Suprapubic skin (tissue), 4 donors: Measurements from ENCODE around the gene CHRDL2. TPM values are rescaled to one million over a fixed set of nuclear protein-coding genes. Genes with fewer than 3 reads are reported as not detected.

Source experiments
- DNase-seq, 2 donors: peaks; one replicate each; pipeline ENCODE4 v3.0.0-alpha.2; 2019; ENCODE audit warnings: low spot score in 2 of 2
- H3K27ac ChIP-seq: fragments of 200-600 bp; sonication (generic); one replicate; pipeline ENCODE4 v1.5.1; 2019
- H3K27me3 ChIP-seq: fragments of 200-600 bp; sonication (generic); one replicate; pipeline ENCODE4 v1.5.1; 2019
- H3K36me3 ChIP-seq: fragments of 200-600 bp; sonication (generic); one replicate; pipeline ENCODE4 v1.5.1; 2019
- H3K4me1 ChIP-seq: fragments of 200-600 bp; sonication (generic); one replicate; pipeline ENCODE4 v1.5.1; 2019
- H3K4me3 ChIP-seq: fragments of 200-600 bp; sonication (generic); one replicate; pipeline ENCODE4 v1.5.1; 2019; ENCODE audit warnings: mild to moderate bottlenecking
- H3K9me3 ChIP-seq: fragments of 200-600 bp; sonication (generic); one replicate; pipeline ENCODE4 v1.5.1; 2019
- EP300 ChIP-seq: sonication (generic); formaldehyde crosslinking; IDR thresholded peaks from one replicate; pipeline ENCODE4 v1.6.1; 2017; ENCODE audit warnings: antibody characterized with exemption
- POLR2A ChIP-seq, 2 donors: fragments of 450-650 bp; IDR thresholded peaks; one replicate each; pipeline ENCODE4 v1.6.1; 2017; ENCODE audit warnings: antibody characterized with exemption in 2 of 2, mild to moderate bottlenecking in 2 of 2, moderate library complexity in 2 of 2
- POLR2AphosphoS5 ChIP-seq, 3 donors: sonication (generic); formaldehyde crosslinking; IDR thresholded peaks; one replicate each; pipeline ENCODE4 v1.6.1; 2017; ENCODE audit warnings: antibody characterized with exemption in 3 of 3
- WGBS: methylation state at CpG from one replicate; pipeline ENCODE4 v1.1.5; 2018; 5-methylcytosine and 5-hydroxymethylcytosine counted together
- total RNA-seq, 4 donors: library from RNA; depleted of rRNA; stranded (reverse); fragments of >200 nt; gene quantifications; one replicate each; pipeline ENCODE4 v1.1.0, GENCODE V29; 2016
- TF ChIP-seq, protein P1 (sequence below), 2 donors: fragments of 200-600 bp in 1 of 2; fragments of 450-650 bp in 1 of 2; sonication (generic) in 1 of 2; IDR thresholded peaks; one replicate each; pipeline ENCODE4 v1.5.1; 2016 to 2019; ENCODE audit warnings: antibody characterized with exemption in 2 of 2, mild to moderate bottlenecking in 1 of 2, moderate library complexity in 1 of 2

CHRDL2 gene
- total RNA-seq, 4 donors from 2014 or later = not detected

- WGBS = 76% methylated on average over 8 of the region's 8 CpGs
- H3K4me1 ChIP-seq = no peaks in the 10 kb centered on the region
Observed at GRCh38 chr11:74710281-74710938, 20.8 kb downstream of the CHRDL2 start.

DNA sequence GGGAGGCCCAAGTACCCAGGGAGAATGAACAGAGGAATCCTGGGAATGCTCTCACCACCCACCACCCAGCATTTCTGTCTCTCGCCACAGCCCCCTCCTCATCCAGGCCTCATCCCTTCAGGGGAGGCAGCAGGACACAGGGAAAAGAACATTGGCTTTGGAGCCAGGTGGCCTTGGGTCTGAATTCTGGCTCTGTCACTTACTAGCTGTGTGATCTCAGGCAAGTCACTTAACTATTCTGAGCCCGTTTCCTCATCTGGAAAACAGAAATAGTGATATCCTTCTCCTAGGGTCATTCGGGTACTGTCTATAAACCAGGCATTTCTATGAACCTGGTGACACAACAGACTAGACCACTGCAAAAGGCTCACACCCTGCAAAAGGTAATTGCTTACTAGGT lies 22.1 kb downstream of the CHRDL2 start:
- DNase-seq = no peak
- no peak overlapping the region for H3K27ac ChIP-seq
- H3K4me1 ChIP-seq = no peaks in the 10 kb centered on the region
- no peaks in the 10 kb centered on the region for H3K9me3 ChIP-seq
- 82% methylated on average over 3 of the region's 3 CpGs for WGBS
- no peak overlapping the region for H3K4me3 ChIP-seq
- no peaks in the 10 kb centered on the region for H3K27me3 ChIP-seq
- TF ChIP-seq EP300 (no peak), POLR2A (IDR thresholded peaks at IDR 0.05) (no peak), POLR2AphosphoS5 (IDR thresholded peaks at IDR 0.05) (no peak)
- TF ChIP-seq, protein P1, sequence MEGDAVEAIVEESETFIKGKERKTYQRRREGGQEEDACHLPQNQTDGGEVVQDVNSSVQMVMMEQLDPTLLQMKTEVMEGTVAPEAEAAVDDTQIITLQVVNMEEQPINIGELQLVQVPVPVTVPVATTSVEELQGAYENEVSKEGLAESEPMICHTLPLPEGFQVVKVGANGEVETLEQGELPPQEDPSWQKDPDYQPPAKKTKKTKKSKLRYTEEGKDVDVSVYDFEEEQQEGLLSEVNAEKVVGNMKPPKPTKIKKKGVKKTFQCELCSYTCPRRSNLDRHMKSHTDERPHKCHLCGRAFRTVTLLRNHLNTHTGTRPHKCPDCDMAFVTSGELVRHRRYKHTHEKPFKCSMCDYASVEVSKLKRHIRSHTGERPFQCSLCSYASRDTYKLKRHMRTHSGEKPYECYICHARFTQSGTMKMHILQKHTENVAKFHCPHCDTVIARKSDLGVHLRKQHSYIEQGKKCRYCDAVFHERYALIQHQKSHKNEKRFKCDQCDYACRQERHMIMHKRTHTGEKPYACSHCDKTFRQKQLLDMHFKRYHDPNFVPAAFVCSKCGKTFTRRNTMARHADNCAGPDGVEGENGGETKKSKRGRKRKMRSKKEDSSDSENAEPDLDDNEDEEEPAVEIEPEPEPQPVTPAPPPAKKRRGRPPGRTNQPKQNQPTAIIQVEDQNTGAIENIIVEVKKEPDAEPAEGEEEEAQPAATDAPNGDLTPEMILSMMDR (IDR thresholded peaks at IDR 0.05) = no peak
- no peaks in the 10 kb centered on the region for H3K36me3 ChIP-seq

More at GRCh38 chr11:74710281-74710938, 20.8 kb downstream of the CHRDL2 start:
- TF ChIP-seq POLR2AphosphoS5 (IDR thresholded peaks at IDR 0.05) (no peak), EP300 (no peak), POLR2A (IDR thresholded peaks at IDR 0.05) (no peak)
- TF ChIP-seq, protein P1 (IDR thresholded peaks at IDR 0.05) = no peak
- DNase-seq = no peak
- no peaks in the 10 kb centered on the region for H3K36me3 ChIP-seq
- H3K27ac ChIP-seq = no peak overlapping the region
- no peaks in the 10 kb centered on the region for H3K27me3 ChIP-seq
- H3K9me3 ChIP-seq = no peaks in the 10 kb centered on the region
- H3K4me3 ChIP-seq = no peak overlapping the region

DNA sequence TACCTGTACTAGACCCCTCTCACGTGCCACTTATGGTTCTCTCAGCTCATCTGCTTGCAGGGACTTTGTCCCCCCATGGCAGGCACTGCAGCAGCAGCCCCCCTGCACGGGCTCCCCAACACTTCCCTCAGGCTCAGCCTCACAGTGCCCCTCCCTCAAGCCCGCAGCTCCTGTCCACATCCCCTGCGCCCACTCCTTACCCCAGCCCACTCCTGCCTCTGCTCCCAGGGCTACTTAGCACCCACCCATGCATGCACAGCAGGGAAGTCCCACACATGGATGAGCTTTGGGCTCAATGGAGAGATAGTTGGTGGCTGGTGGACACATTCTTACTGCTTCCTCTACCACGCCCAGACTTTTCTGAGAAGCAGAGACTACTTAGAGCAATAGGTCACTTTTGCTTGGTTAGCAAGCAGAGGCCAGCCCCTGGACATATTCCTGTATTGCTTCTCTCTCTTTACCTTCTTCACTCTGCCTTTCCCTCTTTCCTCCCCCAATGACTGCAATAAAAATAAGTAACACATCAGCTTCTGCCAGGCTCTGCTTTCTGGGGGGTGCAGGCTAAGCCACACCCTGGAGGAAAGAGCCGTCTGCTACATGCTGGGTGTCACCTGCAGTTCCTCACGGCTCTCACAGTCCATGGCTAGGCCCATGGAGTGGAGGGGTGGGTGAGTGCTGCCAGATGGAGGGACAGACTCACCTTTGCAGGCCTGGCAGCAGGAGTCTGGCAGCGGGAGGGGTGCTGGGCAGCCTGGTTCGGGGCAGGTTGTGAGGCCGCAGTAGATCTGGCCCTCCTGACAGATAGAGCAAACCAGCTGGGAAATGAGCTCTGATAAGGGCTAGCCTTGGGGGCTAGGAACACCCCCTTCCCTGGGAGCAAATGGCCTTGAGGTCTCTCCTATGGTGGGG lies 23.4 kb downstream of the CHRDL2 start:
- Histone ChIP-seq H3K4me1 (no peaks in the 10 kb centered on the region), H3K4me3 (no peak overlapping the region), H3K36me3 (no peaks in the 10 kb centered on the region), H3K27me3 (no peaks in the 10 kb centered on the region), H3K27ac (no peak overlapping the region), H3K9me3 (no peaks in the 10 kb centered on the region)
- TF ChIP-seq POLR2AphosphoS5 (IDR thresholded peaks at IDR 0.05) (no peak), POLR2A (IDR thresholded peaks at IDR 0.05) (no peak)
- DNase-seq = no peak
- 88% methylated on average over 10 of the region's 10 CpGs for WGBS

- 97% methylated on average over 3 of the region's 3 CpGs for WGBS
- no peak for TF ChIP-seq POLR2AphosphoS5 (IDR thresholded peaks at IDR 0.05)
- TF ChIP-seq POLR2A (IDR thresholded peaks at IDR 0.05) = no peak
- TF ChIP-seq, protein P1 (IDR thresholded peaks at IDR 0.05) = no peak
- TF ChIP-seq EP300 = no peak
Observed at GRCh38 chr11:74707182-74707581, 24.0 kb downstream of the CHRDL2 start.

GRCh38 chr11:74703211-74703610 lies 28.0 kb downstream of the CHRDL2 start:
- TF ChIP-seq EP300 (no peak), POLR2A (IDR thresholded peaks at IDR 0.05) (no peak), POLR2AphosphoS5 (IDR thresholded peaks at IDR 0.05) (no peak)
- TF ChIP-seq, protein P1 (IDR thresholded peaks at IDR 0.05) = no peak
- DNase-seq = no peak
- 97% methylated on average over 6 of the region's 13 CpGs for WGBS
- H3K36me3 ChIP-seq = no peaks in the 10 kb centered on the region
- H3K27me3 ChIP-seq = no peaks in the 10 kb centered on the region
- H3K27ac ChIP-seq = no peak overlapping the region
- H3K4me1 ChIP-seq = no peaks in the 10 kb centered on the region
- H3K4me3 ChIP-seq = no peak overlapping the region
- H3K9me3 ChIP-seq = no peaks in the 10 kb centered on the region

More at GRCh38 chr11:74707182-74707581, 24.0 kb downstream of the CHRDL2 start:
- Histone ChIP-seq H3K27me3 (no peaks in the 10 kb centered on the region), H3K36me3 (no peaks in the 10 kb centered on the region), H3K4me3 (no peak overlapping the region), H3K9me3 (no peaks in the 10 kb centered on the region), H3K27ac (no peak overlapping the region), H3K4me1 (no peaks in the 10 kb centered on the region)
- no peak for DNase-seq
